Mesendoderm (in vitro differentiated cells): ENCODE measurements around the gene SEMA3G.

ENCODE experiments used
- DNase-seq: peaks from one replicate; pipeline ENCODE4 v3.0.0; 2013
- H2AK5ac ChIP-seq: 2 replicates; pipeline ENCODE4 v1.6.1; 2013; ENCODE audit warnings: low read length, inconsistent platforms
- H2BK120ac ChIP-seq: 2 replicates; pipeline ENCODE4 v1.6.1; 2013; ENCODE audit warnings: low read depth, mild to moderate bottlenecking, low read length, moderate library complexity, mixed read lengths
- H2BK15ac ChIP-seq: replicated peaks from 2 replicates; pipeline ENCODE4 v1.6.1; 2013; ENCODE audit warnings: low read depth, mild to moderate bottlenecking, moderate library complexity
- H2BK5ac ChIP-seq: 2 replicates; pipeline ENCODE4 v1.6.1; 2013; ENCODE audit warnings: low read length, inconsistent platforms
- H3K18ac ChIP-seq: 2 replicates; pipeline ENCODE4 v1.6.1; 2013; ENCODE audit warnings: mild to moderate bottlenecking, low read length, mixed read lengths
- H3K23ac ChIP-seq: one replicate; pipeline ENCODE4 v1.6.1; 2013; ENCODE audit warnings: low read length
- H3K27ac ChIP-seq: 2 replicates; pipeline ENCODE4 v1.5.1; 2013; ENCODE audit warnings: low read depth, mild to moderate bottlenecking, inconsistent platforms, low read length, moderate library complexity
- H3K27me3 ChIP-seq: 2 replicates; pipeline ENCODE4 v1.6.1; 2013; ENCODE audit warnings: low read length, control low read depth, mild to moderate bottlenecking, inconsistent platforms; ENCODE audit not compliant: insufficient read depth, poor library complexity
- H3K36me3 ChIP-seq: 2 replicates; pipeline ENCODE4 v1.6.1; 2013; ENCODE audit warnings: low read length, inconsistent platforms; ENCODE audit not compliant: control insufficient read depth, insufficient read depth
- H3K4ac ChIP-seq: one replicate; pipeline ENCODE4 v1.6.1; 2013; ENCODE audit warnings: low read depth, mild to moderate bottlenecking, low read length, moderate library complexity
- H3K4me1 ChIP-seq: 2 replicates; pipeline ENCODE4 v1.6.1; 2013; ENCODE audit warnings: low read depth, low read length, inconsistent platforms; ENCODE audit not compliant: control insufficient read depth
- H3K4me2 ChIP-seq: 2 replicates; pipeline ENCODE4 v1.6.1; 2013; ENCODE audit warnings: low read length
- H3K4me3 ChIP-seq: 2 replicates; pipeline ENCODE4 v1.5.1; 2013; ENCODE audit warnings: mild to moderate bottlenecking, low read length
- H3K56ac ChIP-seq: one replicate; pipeline ENCODE4 v1.6.1; 2013; ENCODE audit warnings: low read length
- H3K79me1 ChIP-seq: 2 replicates; pipeline ENCODE4 v1.6.1; 2013; ENCODE audit warnings: low read length, inconsistent platforms
- H3K79me2 ChIP-seq: 2 replicates; pipeline ENCODE4 v1.6.1; 2013; ENCODE audit warnings: mild to moderate bottlenecking, low read length; ENCODE audit not compliant: control insufficient read depth, insufficient read depth
- H3K9ac ChIP-seq: 2 replicates; pipeline ENCODE4 v1.6.1; 2013; ENCODE audit warnings: low read length, inconsistent platforms
- H4K5ac ChIP-seq: one replicate; pipeline ENCODE4 v1.6.1; 2013; ENCODE audit warnings: low read length
- H4K8ac ChIP-seq: one replicate; pipeline ENCODE4 v1.6.1; 2013; ENCODE audit warnings: low read depth, mild to moderate bottlenecking, control low read depth, low read length, moderate library complexity
- WGBS: extraction: QIAGEN DNeasy Blood & Tissue Kit; methylation state at CpG from one replicate; pipeline ENCODE4 v1.1.7; 2013; ENCODE audit warnings: low lambda C conversion rate, missing lambda C conversion rate; ENCODE audit not compliant: insufficient coverage; ENCODE audit errors: extremely low coverage; 5-methylcytosine and 5-hydroxymethylcytosine counted together

SEMA3G gene

DNA sequence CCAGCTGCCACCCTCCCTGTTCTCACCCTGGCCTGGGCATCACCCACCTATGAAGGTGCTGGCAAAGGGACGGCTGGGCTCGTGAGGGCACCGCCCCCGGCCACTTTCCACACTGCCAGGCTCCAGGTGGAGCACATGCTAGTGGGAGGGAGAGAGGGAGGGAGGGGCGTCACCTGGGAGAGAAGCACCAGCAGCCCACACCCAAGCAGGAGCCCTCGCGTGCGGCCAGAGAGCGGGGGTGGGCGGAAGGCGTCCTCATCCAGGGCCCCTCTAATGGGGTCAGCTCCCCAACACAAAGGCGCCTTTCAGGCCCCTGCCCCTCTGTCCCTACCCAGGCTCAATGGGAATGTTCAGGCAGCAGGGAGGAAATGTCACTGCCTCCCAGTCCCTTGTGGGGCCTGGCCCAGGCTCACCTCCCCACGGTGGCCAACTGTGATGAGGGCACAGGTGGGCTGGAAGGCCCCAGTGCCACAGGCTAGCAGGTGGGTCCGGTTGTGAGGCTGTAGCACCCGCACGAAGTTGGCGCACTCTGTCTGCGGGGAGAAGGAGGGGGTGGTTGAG is 3.1 kb downstream of the SEMA3G start:
- no peak overlapping the region for H3K23ac ChIP-seq
- H2BK5ac ChIP-seq = no peak overlapping the region
- H3K18ac ChIP-seq = no peak overlapping the region
- H2BK15ac ChIP-seq = no peak overlapping the region
- DNase-seq = no peak
- no peaks in the 10 kb centered on the region for H3K79me2 ChIP-seq
- no CpG with 5 or more reads among the region's 18 CpGs for WGBS
- H3K4me2 ChIP-seq = no peak overlapping the region
- no peaks in the 10 kb centered on the region for H3K27me3 ChIP-seq
- no peak overlapping the region for H3K27ac ChIP-seq
- H2AK5ac ChIP-seq = no peak overlapping the region
- H3K9ac ChIP-seq = no peak overlapping the region
- H3K4ac ChIP-seq = no peak overlapping the region
- no peaks in the 10 kb centered on the region for H3K79me1 ChIP-seq
- H3K56ac ChIP-seq = no peak overlapping the region
- no peak overlapping the region for H2BK120ac ChIP-seq
- H4K8ac ChIP-seq = no peak overlapping the region
- no peaks in the 10 kb centered on the region for H3K36me3 ChIP-seq
- H4K5ac ChIP-seq = no peak overlapping the region
- H3K4me3 ChIP-seq = no peak overlapping the region
- no peaks in the 10 kb centered on the region for H3K4me1 ChIP-seq

DNA sequence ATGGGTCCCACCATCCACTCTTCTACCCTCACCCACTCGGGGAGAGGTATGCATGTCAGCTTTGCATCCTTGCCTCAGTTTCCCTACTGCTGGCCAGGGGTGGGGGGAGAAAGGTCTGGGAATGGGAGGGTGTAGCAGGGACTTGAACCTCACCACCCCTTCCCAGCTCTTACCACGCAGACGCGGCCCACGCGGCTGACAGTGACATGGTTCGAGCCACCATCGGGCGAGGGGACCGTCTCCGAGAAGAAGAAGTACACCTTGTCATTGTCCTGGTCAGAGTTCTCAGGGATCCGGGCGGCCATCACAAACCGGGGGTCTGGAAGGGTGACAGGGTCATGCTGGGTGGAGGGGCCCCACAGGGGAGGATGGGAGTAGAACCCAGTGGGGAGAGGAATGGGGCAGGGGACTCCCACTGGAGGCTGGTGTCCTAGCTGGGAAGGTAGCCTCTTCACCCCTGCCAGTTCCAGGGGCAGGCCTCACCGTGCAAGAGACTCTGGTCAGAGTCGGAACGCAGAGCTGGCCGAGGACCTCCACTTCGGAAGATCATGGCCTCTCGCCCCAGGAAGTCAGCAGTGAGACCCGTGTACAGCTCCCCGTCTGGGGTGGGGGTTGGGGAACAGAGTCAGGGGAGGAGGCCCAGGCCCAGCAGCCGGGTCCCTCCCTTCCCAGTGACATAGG is 3.7 kb downstream of the SEMA3G start:
- H3K9ac ChIP-seq = no peak overlapping the region
- H2BK120ac ChIP-seq = no peak overlapping the region
- no peak overlapping the region for H3K4me3 ChIP-seq
- DNase-seq = no peak
- H3K18ac ChIP-seq = no peak overlapping the region
- no peak overlapping the region for H2BK5ac ChIP-seq
- no peaks in the 10 kb centered on the region for H3K27me3 ChIP-seq
- H3K4ac ChIP-seq = no peak overlapping the region
- H3K23ac ChIP-seq = no peak overlapping the region
- no peak overlapping the region for H3K27ac ChIP-seq
- H2BK15ac ChIP-seq = no peak overlapping the region
- no peaks in the 10 kb centered on the region for H3K36me3 ChIP-seq
- H3K56ac ChIP-seq = no peak overlapping the region
- no peaks in the 10 kb centered on the region for H3K79me1 ChIP-seq
- no peak overlapping the region for H2AK5ac ChIP-seq
- no peak overlapping the region for H4K8ac ChIP-seq
- H3K4me2 ChIP-seq = no peak overlapping the region
- H3K4me1 ChIP-seq = no peaks in the 10 kb centered on the region
- H3K79me2 ChIP-seq = no peaks in the 10 kb centered on the region
- no peak overlapping the region for H4K5ac ChIP-seq
- WGBS = no CpG with 5 or more reads among the region's 23 CpGs

GRCh38 chr3:52440671-52441070 is 4.2 kb downstream of the SEMA3G start:
- no peak overlapping the region for H3K4ac ChIP-seq
- H2BK15ac ChIP-seq = no peak overlapping the region
- H3K27ac ChIP-seq = no peak overlapping the region
- H2AK5ac ChIP-seq = no peak overlapping the region
- no peak overlapping the region for H3K18ac ChIP-seq
- H3K4me3 ChIP-seq = no peak overlapping the region
- no peak overlapping the region for H2BK5ac ChIP-seq
- no peaks in the 10 kb centered on the region for H3K36me3 ChIP-seq
- H4K8ac ChIP-seq = no peak overlapping the region
- H2BK120ac ChIP-seq = no peak overlapping the region
- no peaks in the 10 kb centered on the region for H3K27me3 ChIP-seq
- no peak overlapping the region for H3K56ac ChIP-seq
- no peak overlapping the region for H3K9ac ChIP-seq
- WGBS = no CpG with 5 or more reads among the region's 14 CpGs
- H3K4me2 ChIP-seq = no peak overlapping the region
- H3K79me1 ChIP-seq = no peaks in the 10 kb centered on the region
- no peaks in the 10 kb centered on the region for H3K79me2 ChIP-seq
- no peak for DNase-seq
- no peaks in the 10 kb centered on the region for H3K4me1 ChIP-seq
- no peak overlapping the region for H3K23ac ChIP-seq
- H4K5ac ChIP-seq = no peak overlapping the region

DNA sequence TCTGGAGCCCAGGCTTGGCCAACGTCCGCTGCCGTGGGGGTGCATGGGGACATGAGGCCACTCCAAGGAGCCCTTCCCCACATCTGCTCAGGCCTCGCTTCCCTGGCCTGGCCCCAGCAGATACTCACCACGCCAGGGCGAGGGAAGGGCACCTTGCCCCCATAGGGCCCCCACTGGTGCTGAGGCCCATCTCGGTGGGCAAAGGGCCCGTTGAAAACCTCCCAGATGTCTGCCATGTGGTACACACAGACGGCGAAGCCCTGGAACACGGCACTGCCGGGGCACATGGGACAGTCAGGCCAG is 4.7 kb downstream of the SEMA3G start:
- no peaks in the 10 kb centered on the region for H3K79me2 ChIP-seq
- no peaks in the 10 kb centered on the region for H3K79me1 ChIP-seq
- H3K4ac ChIP-seq = no peak overlapping the region
- H3K4me1 ChIP-seq = no peaks in the 10 kb centered on the region
- H3K27me3 ChIP-seq = no peaks in the 10 kb centered on the region
- no peak overlapping the region for H3K56ac ChIP-seq
- no peak overlapping the region for H3K4me3 ChIP-seq
- no peak overlapping the region for H3K9ac ChIP-seq
- no peak overlapping the region for H4K5ac ChIP-seq
- no peak overlapping the region for H2BK5ac ChIP-seq
- H2BK15ac ChIP-seq = no peak overlapping the region
- H4K8ac ChIP-seq = no peak overlapping the region
- H2BK120ac ChIP-seq = no peak overlapping the region
- no CpG with 5 or more reads among the region's 12 CpGs for WGBS
- H2AK5ac ChIP-seq = no peak overlapping the region
- no peak for DNase-seq
- H3K23ac ChIP-seq = no peak overlapping the region
- no peaks in the 10 kb centered on the region for H3K36me3 ChIP-seq
- no peak overlapping the region for H3K27ac ChIP-seq
- no peak overlapping the region for H3K18ac ChIP-seq
- H3K4me2 ChIP-seq = no peak overlapping the region

GRCh38 chr3:52439426-52440248 is 5.3 kb downstream of the SEMA3G start:
- Histone ChIP-seq H3K36me3 (no peaks in the 10 kb centered on the region), H3K56ac (no peak overlapping the region), H2BK5ac (no peak overlapping the region), H3K79me2 (no peaks in the 10 kb centered on the region), H3K27ac (no peak overlapping the region), H2BK15ac (no peak overlapping the region), H3K79me1 (no peaks in the 10 kb centered on the region), H4K8ac (no peak overlapping the region), H3K23ac (no peak overlapping the region), H3K4me1 (no peaks in the 10 kb centered on the region), H3K9ac (no peak overlapping the region), H4K5ac (no peak overlapping the region), H3K4me3 (no peak overlapping the region), H2AK5ac (no peak overlapping the region), H2BK120ac (no peak overlapping the region), H3K27me3 (no peaks in the 10 kb centered on the region), H3K18ac (no peak overlapping the region), H3K4ac (no peak overlapping the region), H3K4me2 (no peak overlapping the region)
- WGBS = no CpG with 5 or more reads among the region's 16 CpGs
- DNase-seq = no peak
